Stimulated activated CD4-positive, alpha-beta T cell treated with anti-CD3 and anti-CD28 coated beads, Interleukin-1b, Interleukin-23, amount 100 ng/mL, for 4 hours (primary cell): Measurements from ENCODE around the gene KRT35.

Experiments used
- DNase-seq, 2 donors: peaks; one replicate each; pipeline ENCODE4 v3.0.0-alpha.2; 2020; ENCODE audit warnings: low read depth in 2 of 2

The KRT35 gene

GRCh38 chr17:41512546-41513167 is 31.7 kb upstream of the KRT35 start:
- no peak for DNase-seq

GRCh38 chr17:41511716-41512115 is 30.8 kb upstream of the KRT35 start:
- DNase-seq = no peak

- DNase-seq = no peak
Observed at GRCh38 chr17:41511116-41511515, 30.2 kb upstream of the KRT35 start.

DNA sequence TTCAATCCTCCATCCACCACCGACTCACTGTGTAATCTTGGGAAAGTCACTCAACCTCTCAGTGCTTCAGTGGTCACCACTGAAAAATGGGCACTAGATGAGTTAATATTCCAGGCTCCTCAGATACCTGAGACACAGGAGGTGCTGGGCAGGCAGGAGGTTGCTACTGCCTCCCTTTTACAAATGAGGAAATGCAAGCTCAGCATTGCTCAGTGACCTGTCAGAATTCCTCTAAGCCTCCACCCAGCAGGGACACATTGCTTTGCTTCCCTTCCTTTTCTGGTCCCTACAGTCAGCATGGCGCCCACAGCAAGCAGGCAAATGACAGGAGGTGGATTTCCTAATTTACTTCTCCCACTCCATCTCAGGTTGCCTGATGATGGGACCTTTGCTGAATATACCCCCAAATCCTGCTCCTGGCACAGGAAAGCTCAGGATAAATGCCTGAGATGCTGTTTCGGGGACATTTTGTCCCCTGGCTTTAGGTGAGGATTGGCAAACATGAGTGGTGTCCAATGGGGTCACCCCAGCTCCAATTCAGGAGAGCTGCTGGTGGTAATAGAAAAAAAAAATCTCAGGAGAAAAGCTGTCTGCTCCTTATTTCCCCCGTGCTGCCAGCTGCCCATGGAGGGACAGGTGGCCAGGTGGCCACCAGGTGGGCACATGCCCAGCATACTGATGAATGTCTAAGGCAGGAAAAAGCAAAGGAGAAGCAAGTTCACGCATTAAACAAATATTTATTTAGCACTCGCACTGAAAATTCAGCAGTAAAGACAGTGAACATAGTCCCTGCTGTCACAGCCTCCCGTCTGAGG is 29.5 kb upstream of the KRT35 start:
- DNase-seq = no peak

- DNase-seq = no peak
Observed at GRCh38 chr17:41507315-41507880, 26.4 kb upstream of the KRT35 start.

DNA sequence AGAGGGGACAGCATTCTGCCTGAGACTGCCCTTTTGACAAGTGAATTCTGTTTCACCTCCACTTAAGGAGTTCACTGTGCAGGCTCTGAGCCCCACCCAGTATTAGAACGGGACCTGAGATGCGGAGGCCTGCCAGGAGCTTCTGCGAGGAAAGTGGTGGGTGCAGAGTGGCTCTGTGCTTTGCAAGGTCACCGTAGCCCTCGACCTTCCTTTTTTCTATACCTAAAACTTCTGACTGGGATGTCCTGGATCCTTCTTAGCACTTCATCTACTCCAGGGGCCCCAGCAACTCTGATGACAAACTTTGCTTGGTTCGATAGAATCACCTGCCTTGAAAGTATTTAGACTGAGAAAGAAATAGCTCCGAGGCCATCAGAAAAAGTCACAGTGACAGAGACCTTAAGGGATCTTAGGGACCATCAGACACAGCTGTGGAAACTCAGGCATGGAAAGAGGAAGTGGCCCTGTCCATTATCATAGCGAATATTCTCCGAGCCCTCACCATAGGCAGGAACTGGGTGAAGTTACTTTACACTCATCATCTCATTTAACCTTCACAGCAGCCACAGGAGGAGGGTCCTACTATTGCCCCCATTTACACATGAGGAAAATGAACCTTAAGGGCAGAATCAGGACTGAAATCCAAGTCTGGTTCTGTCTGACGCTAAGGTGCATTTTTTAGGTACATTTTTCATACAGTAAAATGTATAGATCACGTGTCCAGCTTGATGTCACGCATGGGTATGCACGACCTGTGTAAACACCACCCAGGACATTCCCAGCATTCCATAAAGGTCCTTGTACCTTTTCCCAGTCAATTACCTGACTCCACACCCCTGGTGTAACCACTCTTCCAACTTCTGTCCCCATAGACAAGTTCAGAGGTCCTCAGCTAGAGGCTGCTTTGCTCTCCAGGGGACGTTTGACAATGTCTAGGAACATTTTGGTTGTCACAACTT is 25.1 kb upstream of the KRT35 start:
- no peak for DNase-seq

GRCh38 chr17:41505007-41505808 is 24.3 kb upstream of the KRT35 start, which contains the start of gene KRT13:
Gene KRT13 (minus strand): TSS chr17:41505612. CDS start chr17:41505550, 62 bp downstream.
- DNase-seq = no peak

DNA sequence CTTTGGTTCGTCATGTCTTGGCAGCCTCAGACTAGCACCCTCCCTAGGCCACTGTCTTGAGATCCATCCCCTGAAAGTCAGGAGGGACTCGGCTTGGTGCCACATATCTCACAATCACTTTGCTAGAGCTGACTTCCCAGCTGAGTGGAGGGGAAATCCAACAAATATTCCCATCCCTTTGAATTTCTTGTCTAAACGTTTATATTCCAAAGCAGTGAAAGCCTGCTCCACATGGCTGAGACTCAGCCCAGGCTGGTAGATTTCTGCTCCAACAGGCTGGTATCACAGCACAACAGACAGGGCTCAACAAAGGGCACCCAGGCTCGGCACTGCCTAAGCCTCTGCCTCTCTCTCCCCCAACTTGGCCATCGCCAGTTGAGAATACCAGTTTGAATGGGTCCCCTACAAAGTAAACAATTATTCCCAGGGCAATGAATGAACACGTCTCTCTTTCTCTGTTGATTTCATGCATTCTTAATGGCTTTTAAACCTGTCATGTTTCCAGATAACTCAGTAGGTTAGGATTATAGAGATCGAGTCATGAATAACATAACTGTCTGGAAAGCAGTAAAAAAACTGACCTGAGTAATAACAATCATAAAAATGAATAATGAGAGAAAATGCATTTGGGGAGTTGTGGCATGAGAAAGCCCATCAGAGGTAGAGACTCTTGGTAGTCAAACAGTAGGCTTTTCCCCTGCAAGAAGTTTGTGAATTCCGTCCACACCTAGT is 23.5 kb upstream of the KRT35 start:
- DNase-seq = no peak

DNA sequence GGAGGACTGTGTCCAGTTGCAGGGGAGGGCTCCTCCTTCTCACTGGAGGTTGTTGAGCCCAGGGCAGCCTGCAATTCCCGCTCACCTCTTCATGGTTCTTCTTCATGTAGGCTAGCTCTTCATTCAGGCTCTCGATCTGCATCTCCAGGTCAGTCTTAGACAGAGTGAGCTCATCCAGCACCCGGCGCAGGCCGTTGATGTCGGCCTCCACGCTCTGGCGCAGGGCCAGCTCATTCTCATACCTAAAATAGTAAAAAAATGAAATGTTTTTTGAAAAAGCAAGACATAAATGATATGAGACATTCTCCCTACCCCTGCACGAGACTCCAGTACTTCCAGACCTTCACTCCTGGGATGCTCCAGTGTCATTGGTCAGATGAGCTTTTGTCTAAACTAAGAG is 22.3 kb upstream of the KRT35 start:
- no peak for DNase-seq

DNA sequence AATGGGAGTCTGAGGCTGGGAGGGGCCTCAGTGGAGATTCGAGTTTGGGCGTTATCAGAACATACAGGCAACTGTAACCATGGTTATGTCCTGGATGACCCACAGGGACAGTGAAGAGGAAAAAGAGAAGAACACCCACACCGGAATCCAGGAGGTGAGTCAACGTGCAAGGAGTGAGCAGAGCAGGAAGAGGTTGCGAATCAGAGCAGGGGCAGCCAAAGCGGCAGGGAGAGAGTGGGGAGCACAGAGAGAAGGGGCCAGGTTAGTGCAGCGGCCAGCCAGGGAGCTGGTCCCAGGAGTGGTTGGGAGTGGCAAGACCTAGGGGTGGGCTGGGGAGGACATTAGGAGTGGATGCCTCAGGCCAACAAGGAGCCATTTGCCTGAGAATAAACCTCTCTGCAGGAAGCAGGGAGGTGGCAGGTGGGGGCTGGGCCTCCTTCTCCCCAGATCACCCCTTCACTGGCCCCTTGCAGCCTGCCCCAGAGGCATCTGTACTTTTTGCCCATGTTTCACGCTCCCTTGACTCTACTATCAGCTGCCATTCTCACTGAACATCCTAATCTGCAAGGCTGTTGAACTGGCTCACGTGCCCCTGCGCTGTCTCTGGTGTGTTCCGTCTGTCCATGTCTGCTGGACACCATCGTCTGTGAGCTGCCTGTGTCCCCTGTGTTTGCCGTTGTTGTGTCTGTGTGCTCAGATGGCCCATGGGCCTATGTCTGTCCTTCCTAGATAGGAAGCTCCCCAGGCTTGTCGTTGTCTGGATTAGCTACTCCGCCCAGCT is 19.4 kb upstream of the KRT35 start:
- no peak for DNase-seq

- no peak for DNase-seq
Observed at GRCh38 chr17:41499714-41500113, 18.8 kb upstream of the KRT35 start.

DNA sequence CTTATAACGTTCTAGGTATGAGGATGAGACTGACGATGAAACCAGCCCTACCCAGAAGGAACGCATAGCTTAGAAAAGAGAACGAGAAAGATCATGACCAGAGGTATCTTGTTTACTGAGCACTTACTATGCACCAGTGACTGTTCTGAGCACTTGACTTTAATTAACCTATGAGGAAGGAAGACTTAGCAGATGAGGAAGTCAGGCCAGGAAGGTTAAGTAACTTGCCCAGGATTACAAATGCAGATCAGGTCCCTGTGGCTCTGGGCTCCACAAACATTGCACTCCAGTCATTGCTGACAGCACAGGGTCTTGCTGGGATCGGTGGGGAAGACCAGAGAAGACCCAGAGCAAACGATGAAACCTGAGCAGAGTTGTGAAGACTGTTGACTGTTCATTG is 17.3 kb upstream of the KRT35 start:
- no peak for DNase-seq

- peak; percentile 25 to 34 for DNase-seq
Observed at GRCh38 chr17:41496803-41497484, 16.0 kb upstream of the KRT35 start.

- no peak for DNase-seq
Observed at GRCh38 chr17:41494524-41494923, 13.6 kb upstream of the KRT35 start.

GRCh38 chr17:41492771-41493170 is 11.8 kb upstream of the KRT35 start:
- no peak for DNase-seq

GRCh38 chr17:41492351-41492750 is 11.4 kb upstream of the KRT35 start:
- DNase-seq = no peak

- no peak for DNase-seq
Observed at GRCh38 chr17:41491476-41491875, 10.5 kb upstream of the KRT35 start.

DNA sequence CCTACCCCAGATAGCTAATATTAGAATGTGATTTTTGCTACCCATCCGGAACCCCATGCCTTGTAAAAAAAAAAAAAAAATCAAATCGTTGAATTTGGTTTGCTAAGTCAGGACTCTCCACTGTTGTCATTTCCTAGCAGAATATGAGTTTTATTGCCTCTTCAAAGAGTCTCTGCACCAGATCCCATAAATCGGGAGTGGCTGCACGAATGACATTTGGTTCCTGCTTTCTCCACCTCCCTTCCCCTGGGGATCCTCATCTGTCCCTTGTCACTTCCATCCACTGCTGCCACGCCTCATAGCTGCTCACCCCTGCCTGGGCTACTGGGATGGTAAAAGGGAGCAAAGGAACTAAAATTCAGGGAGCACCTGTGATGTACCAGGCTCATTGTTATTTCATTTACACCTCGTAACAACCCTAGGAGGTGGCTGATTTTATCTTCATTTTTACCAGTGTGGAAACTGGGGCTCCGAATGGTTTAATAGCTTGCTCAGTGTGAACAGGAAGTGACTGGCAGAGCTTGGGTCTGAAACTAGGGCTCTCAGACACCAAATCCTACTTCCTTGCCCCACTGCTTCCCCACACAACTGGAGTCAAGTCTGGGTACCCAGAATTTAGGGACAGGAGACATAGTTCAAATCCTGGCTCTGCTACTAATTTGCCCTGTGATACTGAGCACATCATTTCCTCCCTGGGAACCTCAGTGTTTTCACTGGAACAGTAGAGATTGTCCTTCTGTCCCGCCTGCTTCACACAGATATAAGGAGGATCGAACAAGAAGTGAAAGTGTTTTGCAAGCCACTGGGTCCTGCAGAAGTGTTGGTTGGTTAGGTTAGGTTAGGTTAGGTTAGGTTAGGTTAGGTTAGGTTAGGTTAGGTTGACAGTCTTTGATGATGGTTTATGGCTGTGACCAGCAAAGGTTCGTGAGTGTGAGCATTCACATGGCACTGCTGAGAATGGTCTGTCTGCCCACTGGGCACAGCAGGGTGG is 9.3 kb upstream of the KRT35 start:
- DNase-seq = no peak
